Activated gamma-delta T cell treated with anti-CD3 and anti-CD28 coated beads, Interleukin-2, amount 50 U/mL, for 16 hours (primary cell): Measurements from ENCODE around the gene NSMF.
A peak's percentile ranks its signal among the peaks of the same experiment; 100 is the strongest.
"Not testable (repeated sequence)": the region's sequence is repeated elsewhere in the genome, so short reads cannot be mapped to it uniquely, and the experiment has no call there.

Experiments
- DNase-seq: peaks from one replicate; pipeline ENCODE4 v3.0.0-alpha.2; 2020; ENCODE audit warnings: low read depth

NSMF gene

DNA sequence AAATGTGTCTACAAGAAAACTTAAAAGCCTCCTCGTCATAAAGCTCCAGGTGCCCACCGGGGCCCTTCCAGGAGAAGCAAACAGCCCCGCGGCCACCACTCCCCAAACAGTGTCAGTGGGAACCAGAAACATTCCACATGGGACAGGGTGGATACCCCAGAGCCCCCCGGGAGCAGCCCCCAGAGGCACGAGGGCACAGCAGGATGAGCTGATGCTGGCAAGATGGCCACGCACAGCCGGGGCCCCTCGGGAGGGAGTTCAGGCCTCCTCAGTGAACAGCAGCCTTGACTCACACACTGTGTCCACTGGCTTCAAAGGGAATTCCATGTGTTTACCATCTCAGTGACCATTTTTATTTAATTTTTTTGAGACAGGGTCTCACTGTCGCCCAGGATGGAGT, 46.7 kb downstream of the NSMF start:
- no peak for DNase-seq

DNA sequence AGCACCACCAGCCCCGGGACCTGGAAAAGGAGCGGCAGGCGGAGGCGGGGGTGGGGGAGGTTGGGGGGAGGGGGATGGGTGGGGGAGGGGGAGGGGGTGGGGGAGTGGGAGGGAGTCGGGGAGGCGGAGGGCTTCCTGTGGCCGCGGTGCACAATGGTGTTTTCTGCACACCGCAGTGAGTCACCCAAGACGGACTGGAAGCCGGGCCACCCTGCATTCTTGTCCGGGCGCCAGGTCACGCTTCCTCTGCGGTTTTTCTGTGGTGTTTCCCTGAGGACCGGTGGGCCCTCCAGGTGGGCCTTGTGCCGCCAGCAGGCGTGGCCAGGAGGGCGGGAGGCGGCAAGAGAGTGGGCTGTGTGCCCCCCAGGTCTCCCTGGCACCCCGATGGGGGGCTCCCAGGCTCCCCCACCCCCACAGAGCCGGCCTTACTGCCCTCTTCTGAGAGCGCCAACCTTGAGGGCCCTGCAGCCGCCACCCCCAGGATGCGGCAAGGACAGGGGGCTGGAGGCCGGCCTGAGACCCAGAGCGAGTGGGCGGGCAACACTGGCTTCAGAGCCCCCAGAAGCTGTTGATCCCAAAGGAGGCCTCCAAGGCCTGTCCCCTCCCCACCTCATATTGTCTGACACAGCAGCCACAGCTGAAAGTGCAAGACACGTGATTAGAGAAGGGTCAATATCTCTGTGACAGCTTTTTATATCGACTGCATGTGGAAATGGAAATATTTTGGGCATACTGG, 47.3 kb downstream of the NSMF start:
- DNase-seq: peak; percentile 31

DNA sequence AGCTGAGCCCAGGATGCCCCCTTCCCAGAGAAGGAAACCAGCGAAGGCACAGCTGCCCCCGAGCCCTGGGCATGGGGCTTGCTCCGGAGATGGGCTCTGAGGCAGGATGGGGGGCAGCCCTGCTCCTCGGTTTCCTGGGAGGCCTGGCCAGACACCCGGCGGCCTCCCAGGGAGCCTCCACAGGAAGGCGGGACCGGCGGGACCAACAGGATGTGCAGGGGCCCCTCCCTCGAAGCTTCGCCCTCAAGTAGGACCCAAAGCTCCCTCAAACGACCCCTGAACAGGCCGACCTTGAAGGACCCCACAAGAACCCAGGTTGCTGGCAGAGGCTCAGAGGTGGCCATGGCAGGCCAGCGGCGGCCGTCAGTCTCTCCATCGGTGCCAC, 47.9 kb downstream of the NSMF start:
- DNase-seq: no peak

DNA sequence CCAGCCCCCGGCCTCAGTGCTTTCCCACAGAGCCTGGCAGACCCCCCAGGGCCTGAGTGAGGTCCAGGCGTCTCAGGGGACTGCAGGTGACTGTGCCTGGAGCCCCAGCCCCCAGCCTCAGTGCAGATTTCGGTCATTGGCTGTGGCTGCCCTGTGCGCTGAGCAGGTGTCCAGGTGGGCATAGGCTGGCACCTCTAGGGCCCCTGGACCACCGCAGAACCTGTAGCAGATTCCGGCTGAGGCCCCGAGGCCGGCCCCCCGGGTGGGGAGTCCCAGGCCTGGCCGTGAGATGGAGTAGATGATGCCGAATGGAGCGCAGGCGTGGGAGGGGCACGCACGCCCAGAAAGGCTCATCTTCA, 48.3 kb downstream of the NSMF start:
- no peak for DNase-seq

DNA sequence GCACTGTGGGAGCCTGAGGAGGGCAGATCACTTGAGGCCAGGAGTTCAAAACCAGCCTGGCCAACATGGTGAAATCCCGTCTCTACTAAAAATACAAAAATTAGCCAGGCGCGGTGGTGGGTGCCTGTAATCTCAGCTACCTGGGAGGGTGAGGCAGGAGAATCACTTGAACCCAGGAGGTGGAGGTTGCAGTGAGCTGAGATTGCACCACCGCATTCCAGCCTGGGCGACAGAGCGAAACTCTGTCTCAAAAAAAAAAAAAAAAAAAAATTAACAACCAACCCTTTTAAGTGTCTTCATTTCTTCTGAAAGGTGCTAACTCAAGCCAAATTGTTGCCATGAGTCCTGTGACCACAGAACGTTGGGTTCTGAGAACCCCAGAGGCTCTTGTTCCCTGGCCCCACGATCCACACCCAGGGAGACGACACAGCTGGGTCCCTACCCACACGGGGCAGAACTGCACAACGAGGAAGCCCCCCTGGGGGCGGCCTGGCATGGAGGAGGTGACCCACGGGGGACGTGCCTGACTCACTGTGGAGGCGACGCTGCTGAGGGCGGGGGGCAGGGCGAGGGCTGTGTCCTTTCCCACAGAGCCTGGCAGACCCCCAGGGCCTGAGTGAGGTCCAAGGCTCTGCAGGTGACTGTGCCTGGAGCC, 48.8 kb downstream of the NSMF start:
- not testable (repeated sequence) for DNase-seq

DNA sequence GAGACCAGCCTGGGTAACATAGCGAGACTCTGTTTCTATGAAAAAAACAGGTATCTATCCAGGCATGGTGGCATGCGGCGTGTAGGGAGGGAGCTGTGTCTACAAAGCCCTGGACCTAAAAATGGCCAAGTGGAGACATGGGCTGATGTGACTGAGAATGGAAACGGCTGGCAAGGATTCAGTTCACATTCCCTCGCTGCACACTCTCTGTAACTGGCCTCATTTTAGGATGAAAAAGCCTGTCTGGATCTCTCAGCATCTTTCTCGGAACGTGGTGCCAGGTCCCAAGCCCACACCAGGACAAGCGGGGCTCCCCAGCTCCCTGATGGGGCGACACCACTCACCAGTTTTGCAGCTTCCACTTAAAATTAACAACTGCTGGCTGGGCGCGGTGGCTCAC, 49.6 kb downstream of the NSMF start:
- DNase-seq: no peak

DNA sequence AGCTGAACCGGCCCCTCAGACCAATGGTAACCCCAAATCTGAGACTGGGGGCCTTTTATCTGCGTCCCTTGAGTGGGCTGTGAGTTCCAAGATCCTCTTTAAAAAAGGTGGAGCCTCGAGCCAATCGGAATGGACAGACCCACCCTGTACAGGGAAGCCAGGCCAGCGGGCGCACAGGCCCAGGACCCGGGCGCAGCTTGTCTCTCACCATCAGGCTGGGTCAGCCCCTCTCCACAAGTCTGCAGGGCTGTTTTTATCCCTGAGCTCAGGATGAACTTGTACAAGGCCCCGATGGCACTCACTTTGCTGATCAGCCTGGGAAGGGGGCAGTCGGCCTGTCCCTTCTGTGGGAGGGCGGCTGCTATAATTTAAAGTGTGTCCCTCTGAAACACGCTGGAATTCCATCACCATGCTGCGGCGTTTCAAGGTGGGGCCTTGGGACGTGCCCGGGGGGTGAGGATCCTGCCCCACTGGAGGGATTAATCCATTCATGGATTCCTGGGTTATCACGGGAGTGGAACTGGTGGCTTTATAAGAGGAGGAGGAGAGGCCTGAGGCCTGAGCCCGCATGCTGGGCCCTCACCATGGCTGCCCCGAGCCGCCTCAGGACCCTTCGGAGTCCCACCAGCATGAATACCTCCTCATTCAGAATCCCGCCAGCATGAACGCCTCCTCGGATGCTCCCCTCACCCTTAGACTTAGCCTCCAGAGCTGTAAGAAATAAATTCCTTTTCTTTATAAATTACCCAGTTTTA, 50.3 kb downstream of the NSMF start:
- no peak for DNase-seq

DNA sequence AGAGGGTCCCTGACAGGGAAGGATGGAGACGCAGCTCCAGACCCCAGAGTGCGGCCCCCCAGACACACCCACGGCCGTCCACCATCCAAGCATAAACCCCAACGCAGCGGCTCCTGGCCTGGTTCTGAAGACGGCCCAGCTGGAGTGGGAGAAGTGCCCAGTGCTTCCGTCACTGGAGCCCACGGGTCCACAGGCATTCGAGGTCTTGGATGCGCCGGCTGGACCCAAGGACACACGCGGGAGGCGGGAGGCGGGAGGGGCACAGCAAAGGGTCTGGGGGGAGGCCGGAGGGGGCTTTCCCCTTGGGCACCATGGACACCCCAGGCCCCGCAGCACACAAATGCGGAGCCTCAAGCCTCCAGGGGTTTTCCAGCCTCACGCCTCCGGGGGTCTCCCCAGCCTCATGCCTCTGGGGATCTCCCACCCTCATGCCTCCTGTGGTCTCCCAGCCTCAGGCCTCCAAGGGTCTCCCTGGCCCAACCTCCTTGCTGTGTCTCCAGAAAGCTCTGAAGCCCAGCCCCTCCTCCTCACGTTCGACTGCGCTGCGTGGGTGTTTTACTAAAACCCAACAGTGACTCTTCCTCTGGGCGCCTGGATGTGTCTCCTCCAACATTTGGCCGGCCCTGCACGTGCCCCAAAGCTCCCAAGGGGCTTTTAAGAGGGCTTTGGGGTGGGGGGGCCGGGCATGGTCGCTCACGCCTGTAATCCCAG, 51.4 kb downstream of the NSMF start:
- DNase-seq: no peak

DNA sequence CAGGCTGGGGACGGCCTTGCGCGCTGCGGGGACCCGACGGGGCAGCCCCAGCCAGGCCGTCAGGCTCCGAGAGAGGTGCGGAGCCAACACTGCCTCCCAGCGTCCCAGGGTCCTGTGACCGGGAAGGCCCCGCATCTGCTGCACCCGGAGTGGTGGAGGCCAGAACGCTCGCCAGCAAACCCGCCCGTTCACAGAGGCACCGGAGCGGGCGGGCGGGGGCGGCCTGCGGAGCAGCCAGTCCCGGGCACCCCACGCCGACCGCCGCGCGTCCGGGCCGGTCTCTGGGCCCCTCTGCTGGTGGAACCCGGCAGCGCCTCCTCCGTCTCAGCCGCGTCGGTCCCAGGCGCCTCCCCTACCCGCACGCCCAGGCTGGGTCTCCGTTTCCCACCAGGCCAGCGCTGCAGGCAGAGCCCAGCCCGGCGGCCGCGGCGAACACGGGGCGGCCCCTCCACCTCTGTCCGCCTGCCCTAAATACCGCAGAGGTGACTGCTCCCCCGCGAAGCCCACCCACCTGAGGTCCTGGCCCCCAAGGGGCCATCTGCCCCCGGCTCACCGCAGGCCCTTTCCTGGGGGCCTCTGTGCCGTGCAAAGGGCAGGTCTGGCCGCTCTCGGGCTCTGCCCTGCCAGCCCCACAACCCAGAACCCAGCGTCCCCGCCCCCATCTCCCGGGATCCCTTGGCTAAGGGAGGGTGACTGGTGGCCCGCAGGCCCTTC, 52.1 kb downstream of the NSMF start:
- peak; percentile 46 for DNase-seq

DNA sequence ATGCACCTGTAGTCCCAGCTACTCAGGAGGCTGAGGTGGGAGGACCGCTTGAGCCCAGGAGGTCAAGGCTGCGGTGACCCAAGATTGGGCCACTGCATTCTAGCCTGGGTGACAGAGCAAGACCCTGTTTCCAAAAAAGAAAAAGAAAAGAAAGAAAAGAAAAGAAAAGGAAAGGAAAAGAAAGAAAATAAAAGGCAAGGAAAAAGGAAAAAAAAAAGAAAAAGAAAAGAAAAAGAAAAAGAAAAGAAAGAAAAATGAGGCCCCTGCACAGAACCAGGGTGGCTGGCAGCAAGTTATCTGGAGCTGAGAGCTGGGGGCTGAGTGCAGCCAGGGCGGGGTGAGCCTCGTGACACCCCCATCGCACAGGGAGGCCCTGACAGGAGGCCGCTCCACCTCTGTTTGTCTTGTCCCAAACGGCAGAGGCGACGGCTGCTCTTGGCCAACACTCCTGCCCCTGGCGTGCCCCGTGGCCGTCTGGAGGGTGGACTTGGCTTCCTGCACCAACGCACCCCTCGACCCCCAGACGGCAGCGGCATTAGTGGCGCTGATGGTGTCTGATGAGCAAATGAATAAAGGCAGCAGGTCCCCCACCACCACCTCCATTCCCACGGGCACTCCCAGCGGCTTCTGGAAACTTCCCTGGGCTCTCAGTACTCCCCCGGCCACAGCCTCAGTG, 52.9 kb downstream of the NSMF start:
- no peak for DNase-seq

DNA sequence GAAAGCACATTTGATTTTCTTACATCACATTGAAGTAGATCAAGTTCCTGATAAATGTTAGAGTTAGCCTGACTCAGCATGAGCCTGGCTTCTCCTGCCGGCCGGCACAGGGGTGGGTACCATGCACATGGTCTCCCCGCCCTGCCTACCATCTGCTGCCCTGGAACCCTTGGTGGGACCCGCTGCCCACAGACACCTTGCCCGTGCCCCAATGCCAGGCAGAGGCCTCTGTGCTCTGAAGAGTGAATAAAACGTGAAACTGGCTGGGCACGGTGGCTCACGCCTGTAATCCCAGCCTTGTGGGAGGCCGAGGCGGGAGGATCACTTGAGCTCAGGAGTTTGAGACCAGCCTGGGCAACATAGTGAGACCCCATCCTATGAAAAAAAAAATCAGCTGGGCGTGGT, 53.5 kb downstream of the NSMF start:
- no peak for DNase-seq

DNA sequence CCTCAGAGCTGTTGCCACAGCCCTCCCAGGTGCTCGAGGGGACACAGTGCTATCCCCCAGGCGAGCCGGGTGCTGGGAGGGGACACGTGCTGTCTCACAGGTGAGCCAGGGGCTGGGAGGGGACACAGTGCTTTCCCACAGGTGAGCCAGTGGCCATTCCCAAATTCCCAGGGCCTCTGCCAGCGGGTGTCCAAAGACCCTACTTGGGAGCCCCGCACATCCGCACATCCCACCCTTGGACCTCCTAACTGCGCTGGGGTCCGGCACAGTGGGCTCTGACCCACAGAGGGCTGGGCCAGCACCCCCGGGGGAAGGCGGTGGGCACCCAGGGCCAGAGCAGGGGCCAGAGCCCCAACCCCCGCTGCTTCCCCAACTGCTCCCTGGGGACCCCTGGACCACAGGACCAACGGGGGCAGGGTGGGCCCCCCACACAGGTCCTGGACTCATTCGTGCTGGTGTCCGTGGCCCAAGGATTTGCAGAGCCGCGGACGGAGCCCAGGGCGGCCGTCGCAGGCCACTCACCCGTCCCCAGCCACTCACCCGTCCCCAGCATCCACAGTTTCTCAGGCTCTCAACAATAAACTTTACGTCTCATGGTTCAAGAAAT, 54.1 kb downstream of the NSMF start:
- no peak for DNase-seq

DNA sequence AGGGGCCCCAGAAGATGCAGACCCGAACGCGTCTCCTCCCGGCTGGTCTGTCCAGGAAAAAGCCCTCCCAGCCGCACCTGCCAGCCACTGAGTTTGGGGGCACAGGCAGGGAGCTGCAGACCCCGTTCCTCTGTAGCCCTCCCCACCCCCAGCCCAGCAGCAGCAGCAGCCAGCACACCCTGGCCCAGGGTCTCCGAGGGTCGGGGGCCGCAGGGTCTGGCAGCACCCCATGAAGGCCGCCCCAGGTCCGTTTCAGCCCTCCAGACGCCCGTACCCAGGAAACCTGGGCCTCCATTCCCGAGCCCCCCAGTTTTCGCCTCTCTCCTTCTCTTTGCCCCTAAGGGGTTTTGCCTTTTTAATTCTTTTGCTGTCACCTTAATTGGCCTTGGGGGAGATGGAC, 55.9 kb downstream of the NSMF start:
- no peak for DNase-seq

DNA sequence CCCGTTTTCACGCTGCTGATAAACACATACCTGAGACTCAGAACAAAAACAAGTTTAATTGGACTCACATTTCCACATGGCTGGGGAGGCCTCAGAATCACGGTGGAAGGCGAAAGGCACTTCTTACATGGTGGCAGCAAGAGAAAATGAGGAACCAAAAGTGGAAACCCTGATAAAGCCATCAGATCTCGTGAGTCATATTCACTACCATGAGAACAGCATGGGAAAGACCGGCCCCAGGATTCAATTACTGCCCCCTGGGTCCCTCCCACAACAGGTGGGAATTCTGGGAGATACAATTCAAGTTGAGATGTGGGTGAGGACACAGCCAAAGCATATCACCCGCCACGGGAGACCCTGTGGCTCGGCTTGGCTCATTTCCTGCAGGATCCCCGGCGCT, 56.4 kb downstream of the NSMF start:
- no peak for DNase-seq

DNA sequence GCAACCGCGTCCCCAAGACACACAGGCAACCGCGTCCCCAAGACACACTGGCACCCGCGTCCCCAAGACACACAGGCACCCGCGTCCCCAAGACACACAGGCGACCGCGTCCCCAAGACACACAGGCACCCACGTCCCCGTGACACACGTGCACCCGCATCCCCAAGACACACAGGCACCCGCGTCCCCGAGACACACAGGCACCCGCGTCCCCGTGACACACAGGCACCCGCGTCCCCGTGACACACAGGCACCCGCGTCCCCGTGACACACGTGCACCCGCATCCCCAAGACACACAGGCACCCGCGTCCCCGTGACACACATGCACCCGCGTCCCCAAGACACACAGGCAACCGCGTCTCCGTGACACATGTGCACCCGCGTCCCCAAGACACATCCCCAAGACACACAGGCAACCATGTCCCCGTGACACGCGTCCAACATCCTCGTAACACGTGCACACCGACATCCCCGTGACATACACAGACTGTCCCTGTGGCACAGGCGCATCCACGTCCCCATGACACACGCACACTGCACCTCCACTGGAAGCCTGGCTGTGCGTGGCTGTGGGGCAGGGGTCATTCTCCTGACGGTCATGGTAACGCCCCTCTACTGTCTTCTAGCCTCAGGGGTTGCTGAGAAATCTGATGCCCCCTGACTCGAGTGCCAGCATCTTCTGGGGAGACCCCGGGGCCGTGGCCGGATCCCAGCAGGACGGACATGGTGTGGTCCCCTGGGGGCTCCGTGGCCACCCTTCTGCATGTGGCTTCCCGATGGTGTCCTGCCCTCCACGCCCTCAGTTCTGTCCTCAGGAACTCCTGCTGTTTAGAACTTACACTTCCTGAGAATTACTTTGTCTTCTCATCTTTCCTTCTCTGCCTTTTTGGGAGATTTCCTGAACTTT, 60.3 kb downstream of the NSMF start:
- no peak for DNase-seq

DNA sequence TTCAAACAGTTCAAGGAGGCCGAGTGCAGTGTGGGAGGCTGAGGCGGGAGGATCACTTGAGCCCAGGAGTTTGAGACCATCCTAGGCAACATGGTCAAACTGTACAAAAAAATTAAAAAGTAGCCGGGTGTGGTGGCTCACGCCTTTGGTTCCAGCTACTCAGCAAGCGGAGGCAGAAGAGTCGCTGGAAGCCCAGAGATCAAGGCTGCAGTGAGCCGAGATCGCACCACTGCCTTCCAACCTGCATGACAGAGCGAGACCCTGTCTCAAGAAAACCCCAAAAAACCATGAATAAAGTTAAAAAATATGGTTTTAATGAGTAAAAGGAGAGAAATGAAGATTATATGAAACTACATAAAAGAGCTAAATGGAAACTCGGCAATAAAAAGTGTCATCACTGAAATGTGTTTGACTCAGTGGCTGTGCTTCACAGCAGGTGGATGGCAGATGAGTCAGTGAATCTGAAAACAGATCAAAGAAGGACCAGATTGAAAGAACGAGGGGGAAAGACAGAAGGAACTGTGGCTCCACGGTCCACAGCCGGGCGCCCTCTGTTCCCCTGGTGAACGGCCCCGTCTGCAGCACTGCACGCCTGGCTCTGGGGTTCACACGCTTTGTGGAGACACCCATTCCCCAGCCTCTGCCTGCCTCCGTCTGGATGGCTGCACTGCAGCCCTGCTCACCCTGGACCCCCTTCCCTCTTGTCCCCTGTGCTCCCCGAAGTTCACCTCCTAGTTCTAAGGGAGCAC, 61.3 kb downstream of the NSMF start:
- no peak for DNase-seq
